HG02623 (cell line): ENCODE results near the gene KLHL15.
A peak's percentile ranks its signal among the peaks of the same experiment; 100 is the strongest.
"Not testable (repeated sequence)": the region's sequence is repeated elsewhere in the genome, so short reads cannot be mapped to it uniquely, and the experiment has no call there.

Experiments
- ATAC-seq: cut with Tn5 transposase; IDR thresholded peaks from one replicate; pipeline ENCODE4 v1.9.1; 2021; ENCODE audit warnings: moderate library complexity; ENCODE audit not compliant: unreplicated experiment

Gene KLHL15, protein sequence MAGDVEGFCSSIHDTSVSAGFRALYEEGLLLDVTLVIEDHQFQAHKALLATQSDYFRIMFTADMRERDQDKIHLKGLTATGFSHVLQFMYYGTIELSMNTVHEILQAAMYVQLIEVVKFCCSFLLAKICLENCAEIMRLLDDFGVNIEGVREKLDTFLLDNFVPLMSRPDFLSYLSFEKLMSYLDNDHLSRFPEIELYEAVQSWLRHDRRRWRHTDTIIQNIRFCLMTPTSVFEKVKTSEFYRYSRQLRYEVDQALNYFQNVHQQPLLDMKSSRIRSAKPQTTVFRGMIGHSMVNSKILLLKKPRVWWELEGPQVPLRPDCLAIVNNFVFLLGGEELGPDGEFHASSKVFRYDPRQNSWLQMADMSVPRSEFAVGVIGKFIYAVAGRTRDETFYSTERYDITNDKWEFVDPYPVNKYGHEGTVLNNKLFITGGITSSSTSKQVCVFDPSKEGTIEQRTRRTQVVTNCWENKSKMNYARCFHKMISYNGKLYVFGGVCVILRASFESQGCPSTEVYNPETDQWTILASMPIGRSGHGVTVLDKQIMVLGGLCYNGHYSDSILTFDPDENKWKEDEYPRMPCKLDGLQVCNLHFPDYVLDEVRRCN

GRCh38 chrX:24027086-24027485 lies at the start of gene KLHL15:
Gene KLHL15, minus strand, starts transcription at chrX:24027186. Its CDS starts 20,493 bp downstream, at chrX:24006693.
- ATAC-seq, result no peak

DNA sequence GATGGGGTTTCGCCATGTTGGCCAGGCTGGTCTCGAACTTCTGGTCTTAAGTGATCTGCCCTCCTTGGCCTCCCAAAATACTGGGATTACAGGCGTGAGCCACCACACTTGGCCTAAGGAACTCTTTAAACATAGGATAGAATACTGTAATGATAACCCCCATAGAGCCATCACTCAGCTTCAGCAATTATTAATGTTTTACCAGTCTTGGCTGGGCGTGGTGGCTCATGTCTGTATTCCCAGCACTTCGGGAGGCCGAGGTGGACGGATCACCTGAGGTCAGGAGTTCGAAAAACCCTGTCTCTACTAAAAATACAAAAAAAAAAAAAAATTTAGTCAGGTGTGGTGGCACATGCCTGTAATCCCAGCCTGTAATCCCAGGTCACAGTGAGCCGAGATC lies 42.9 kb upstream of the KLHL15 start:
- no peak for ATAC-seq

DNA sequence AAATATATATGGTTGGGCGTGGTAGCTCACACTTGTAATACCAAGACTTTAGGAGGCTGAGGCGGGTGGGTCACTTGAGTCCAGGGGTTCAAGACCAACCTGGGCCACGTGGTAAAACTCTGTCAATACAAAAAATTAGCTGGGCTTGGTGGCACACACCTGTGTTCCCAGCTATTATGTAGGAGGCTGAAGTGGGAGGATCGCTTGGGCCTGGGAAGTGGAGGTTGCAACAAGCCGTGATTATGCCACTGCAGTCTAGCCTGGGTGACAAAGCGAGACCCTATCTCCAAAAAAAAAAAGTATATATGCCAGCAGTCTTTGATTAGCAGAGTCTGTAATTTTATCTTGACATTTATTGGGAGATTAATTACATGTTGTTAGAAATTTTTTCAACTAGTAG lies 36.5 kb upstream of the KLHL15 start:
- ATAC-seq, result no peak

DNA sequence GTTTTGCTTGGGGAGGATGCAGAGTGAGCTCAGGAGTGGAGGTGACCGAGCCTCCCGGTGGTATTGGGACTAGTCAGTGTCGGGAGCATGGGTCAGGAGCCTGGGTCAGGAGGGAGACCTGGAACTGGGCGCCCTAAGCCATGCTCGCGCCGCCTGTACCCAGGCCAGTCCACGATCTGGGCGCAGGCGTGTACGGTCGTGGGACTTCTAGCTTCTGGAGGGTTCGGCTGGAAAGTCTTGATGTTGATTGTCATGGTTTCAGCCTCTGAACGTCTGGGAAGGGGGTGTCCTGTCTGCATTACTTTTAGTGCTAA lies 28.0 kb upstream of the KLHL15 start:
- no peak for ATAC-seq

- ATAC-seq, result peak; percentile 80
Observed at GRCh38 chrX:24054182-24055042, 27.4 kb upstream of the KLHL15 start, which contains the start of gene EIF2S3. Gene EIF2S3, plus strand, starts transcription at chrX:24054956. Its CDS starts 13 bp downstream, at chrX:24054969.

- ATAC-seq, result not testable (repeated sequence)
Observed at GRCh38 chrX:24050522-24051318, 23.7 kb upstream of the KLHL15 start.

- not testable (repeated sequence) for ATAC-seq
Observed at GRCh38 chrX:24049643-24050042, 22.7 kb upstream of the KLHL15 start.

GRCh38 chrX:24046060-24046459 lies 19.1 kb upstream of the KLHL15 start:
- ATAC-seq, result not testable (repeated sequence)

DNA sequence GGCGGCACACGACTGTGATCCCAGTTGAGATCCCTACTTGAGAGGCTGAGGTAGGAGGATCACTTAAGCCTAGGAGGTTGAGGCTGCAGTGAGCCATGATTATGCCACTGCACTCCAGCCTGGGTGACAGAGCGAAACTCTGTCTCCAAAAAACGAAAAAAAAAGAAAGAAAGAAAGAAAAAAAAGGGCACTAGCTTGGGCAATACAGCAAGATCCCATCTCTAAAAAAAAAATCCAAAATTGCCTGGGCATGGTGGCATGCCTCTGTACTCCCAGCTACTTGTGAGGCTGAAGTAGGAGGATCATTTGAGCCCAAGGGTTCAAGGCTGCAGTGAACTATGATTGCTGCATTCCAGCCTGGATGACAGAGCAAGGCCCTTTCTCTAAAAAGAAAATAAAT lies 10.7 kb upstream of the KLHL15 start:
- no peak for ATAC-seq

DNA sequence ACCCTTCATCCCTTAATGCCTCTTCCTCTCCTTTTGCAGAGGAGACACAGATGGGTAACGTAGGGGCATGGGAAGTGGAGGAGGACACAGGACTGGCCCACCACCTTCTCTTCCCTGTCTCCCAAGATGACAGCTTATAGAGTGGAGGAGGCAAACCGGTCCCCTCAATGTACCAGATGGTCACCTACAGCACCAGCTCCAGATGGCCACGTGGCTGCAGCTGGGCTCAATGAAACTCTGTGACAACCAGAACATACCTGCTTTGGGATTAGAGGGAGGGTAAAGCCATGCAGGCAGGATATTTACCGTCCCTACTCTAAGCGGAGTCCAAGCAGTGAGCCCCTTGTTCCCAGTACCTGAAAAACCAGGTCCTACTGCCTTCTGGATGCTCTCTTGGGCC lies 7.5 kb upstream of the KLHL15 start:
- ATAC-seq, result no peak

GRCh38 chrX:24030597-24030996 lies 3.6 kb upstream of the KLHL15 start:
- no peak for ATAC-seq

- ATAC-seq, result no peak
Observed at GRCh38 chrX:24027985-24028384, 999 bp upstream of the KLHL15 start.

GRCh38 chrX:24026432-24026831 lies 554 bp downstream of the KLHL15 start:
- no peak for ATAC-seq

GRCh38 chrX:24025741-24026403 lies 1.1 kb downstream of the KLHL15 start:
- ATAC-seq, result peak; percentile 21

DNA sequence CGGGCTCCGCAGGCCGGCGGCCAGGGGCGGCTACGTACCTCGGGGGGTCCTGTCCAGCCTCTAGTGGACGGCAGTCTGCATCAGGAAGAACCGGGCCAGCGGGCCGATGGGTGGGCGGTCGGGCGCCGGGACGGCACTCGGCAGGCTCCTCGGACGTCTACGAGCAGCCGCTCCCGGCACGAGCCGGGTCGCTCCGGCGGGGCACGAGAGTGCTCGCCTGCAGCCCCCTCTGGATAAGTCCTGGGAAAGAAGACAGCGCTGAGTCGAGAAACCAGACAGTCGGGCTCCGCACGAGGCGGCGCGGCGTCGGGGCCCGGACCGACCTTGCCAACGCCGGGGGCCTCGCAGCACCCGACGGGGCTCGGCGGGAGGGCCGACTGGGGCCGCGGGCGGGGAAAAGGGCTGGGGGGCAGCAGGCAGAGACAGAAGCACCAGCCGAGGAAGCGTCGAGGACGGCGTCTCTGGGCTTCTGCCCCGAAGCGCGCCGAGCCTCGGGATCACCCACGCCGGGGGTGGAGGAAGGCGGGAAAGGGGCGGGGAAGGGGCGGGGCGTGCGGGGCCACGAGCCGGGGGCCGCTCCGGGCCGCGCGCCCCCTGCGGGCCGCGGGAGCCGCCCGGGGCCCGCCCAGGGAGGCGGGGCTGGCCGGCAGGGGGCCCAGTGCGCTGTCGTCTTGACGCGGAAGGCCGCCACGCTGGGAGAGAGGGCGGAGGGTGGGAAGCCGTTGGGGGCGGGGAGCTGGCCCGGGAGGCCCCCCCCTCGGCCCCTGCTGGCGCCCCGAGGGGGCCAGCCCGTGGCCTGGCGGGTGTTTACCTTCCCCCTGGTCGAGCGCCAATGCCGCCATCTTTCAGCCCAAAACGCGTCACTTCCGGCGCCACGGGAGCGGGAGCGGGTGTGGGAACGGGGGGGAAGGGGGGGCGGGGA lies 1.9 kb downstream of the KLHL15 start:
- peak; percentile 84 for ATAC-seq

DNA sequence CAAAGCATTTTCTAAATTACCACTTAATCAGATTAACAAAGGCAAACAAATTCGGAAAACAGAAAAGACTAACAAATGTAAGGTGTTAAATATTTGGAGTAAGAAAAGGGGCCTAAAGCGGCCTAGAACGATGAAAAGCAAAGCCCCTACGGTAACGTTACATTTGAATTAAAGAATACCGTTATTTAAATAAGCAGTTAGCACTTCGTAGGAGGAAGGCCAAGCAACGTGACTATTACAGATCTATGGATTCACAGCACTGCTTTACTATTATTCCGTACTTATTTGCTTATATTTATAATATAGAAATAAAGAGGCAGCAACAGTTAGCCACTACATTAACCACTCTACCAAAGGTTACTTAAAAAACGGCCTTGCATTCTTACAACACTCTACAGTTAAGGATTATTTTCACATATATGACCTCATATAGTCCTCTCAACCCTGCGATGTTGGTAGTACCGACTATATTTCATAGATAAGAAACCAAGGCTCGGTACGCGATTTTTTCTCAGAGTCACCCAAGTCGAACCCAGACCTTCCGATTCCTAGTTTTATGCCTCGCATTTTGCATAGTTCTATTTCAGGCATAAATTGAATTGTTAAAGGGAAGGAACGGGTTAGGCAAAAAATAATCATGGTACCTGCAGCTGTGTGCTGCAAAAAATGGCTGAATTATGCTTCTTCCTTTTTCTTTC lies 2.9 kb downstream of the KLHL15 start:
- ATAC-seq, result no peak

GRCh38 chrX:24023544-24023943 lies 3.4 kb downstream of the KLHL15 start:
- no peak for ATAC-seq

DNA sequence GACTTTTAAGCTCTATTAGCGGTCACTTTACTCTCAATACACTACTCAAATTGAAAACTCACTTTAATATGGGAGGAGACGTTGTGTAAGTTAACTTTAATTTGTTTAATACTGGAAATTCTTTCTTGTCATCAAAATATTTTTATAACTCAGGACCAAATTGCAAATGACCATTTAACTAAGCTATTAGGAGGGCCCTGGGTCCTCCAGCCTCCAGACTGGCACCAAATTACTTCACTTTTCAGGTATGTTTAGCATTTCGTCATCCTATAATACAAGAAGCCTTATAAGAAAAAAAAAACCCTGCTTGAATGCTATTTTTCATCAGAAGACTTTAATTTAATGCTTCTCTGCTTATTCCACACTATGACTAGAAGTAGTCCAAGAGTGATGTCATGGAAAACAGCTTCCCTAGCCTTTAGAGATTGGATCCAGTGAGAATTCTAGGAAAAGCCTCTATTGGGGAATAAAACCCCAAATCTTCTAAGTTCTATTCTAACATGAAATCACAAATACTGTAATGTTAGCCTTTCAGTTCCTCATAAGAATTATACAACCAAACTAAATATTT lies 6.6 kb downstream of the KLHL15 start:
- ATAC-seq, result no peak
